Measurements from ENCODE around the gene ATP5F1D. TPM values are rescaled to one million over a fixed set of nuclear protein-coding genes. Genes with fewer than 3 reads are reported as not detected.

ATP5F1D gene
- total RNA-seq, 2 donors from 2014 or later, result 156 to 157 TPM

GRCh38 chr19:1283207-1283916 lies 41.8 kb downstream of the ATP5F1D start:
- 64 to 76% methylated on average over 17 to 26 of the region's 29 CpGs for WGBS, 2 donors
- H3K27ac ChIP-seq, result no peak overlapping the region

GRCh38 chr19:1283917-1284292 lies 42.4 kb downstream of the ATP5F1D start:
- no peak overlapping the region for H3K4me3 ChIP-seq
- H3K27ac ChIP-seq, result no peak overlapping the region
- 39 to 81% methylated on average over 2 to 12 of the region's 12 CpGs for WGBS, 2 donors
- H3K4me1 ChIP-seq, result peaks cover 22% of the 10 kb centered on the region
- no peaks in the 10 kb centered on the region for H3K9me3 ChIP-seq
- H3K36me3 ChIP-seq (replicated peaks in 1 of 2; ENCODE audit: insufficient read depth in 1 of 2, low read depth in 2 of 2), result peaks cover 0 to 3% of the 10 kb centered on the region in 2 donors
- intact Hi-C loops (cut with DNase I), result loop anchor here (10.0 kb wide), 1 partner anchor 231 kb away; the partner anchor contains the start of gene ADAMTSL5
- no peak for ATAC-seq
- TF ChIP-seq POLR2A (IDR thresholded peaks at IDR 0.05) (no peak), CTCF (IDR thresholded peaks at IDR 0.05) (no peak)
- peaks cover 0 to 25% of the 10 kb centered on the region in 2 donors for H3K27me3 ChIP-seq
- no peak for DNase-seq

More at GRCh38 chr19:1283207-1283916, 41.8 kb downstream of the ATP5F1D start:
- intact Hi-C loops (cut with DNase I), result loop anchor here (10.0 kb wide), 1 partner anchor 231 kb away; the partner anchor contains the start of gene ADAMTSL5
- TF ChIP-seq CTCF (IDR thresholded peaks at IDR 0.05) (no peak), POLR2A (IDR thresholded peaks at IDR 0.05) (no peak)
- ATAC-seq (no peak), DNase-seq (no peak)
- H3K4me1 ChIP-seq, result peaks cover 19% of the 10 kb centered on the region
- H3K36me3 ChIP-seq (replicated peaks in 1 of 2; ENCODE audit: insufficient read depth in 1 of 2, low read depth in 2 of 2), result peaks cover 0 to 3% of the 10 kb centered on the region in 2 donors
- no peak overlapping the region for H3K4me3 ChIP-seq
- no peaks in the 10 kb centered on the region for H3K9me3 ChIP-seq
- peaks cover 0 to 25% of the 10 kb centered on the region in 2 donors for H3K27me3 ChIP-seq

GRCh38 chr19:1284293-1284978 lies 42.9 kb downstream of the ATP5F1D start:
- WGBS, 2 donors, result 58 to 62% methylated on average over 12 to 20 of the region's 20 CpGs
- Histone ChIP-seq H3K9me3 (no peaks in the 10 kb centered on the region), H3K27ac (no peak overlapping the region), H3K27me3 (peaks cover 0 to 25% of the 10 kb centered on the region in 2 donors), H3K4me3 (no peak overlapping the region), H3K4me1 (peaks cover 25% of the 10 kb centered on the region), H3K36me3 (replicated peaks in 1 of 2; ENCODE audit: insufficient read depth in 1 of 2, low read depth in 2 of 2) (no peaks in the 10 kb centered on the region)
- no peak for ATAC-seq
- intact Hi-C loops (cut with DNase I), result loop anchor here (10.0 kb wide), 1 partner anchor 230 kb away; the partner anchor contains the start of gene ADAMTSL5
- no peak for DNase-seq
- no peak for TF ChIP-seq CTCF (IDR thresholded peaks at IDR 0.05)

GRCh38 chr19:1284979-1285736 lies 43.6 kb downstream of the ATP5F1D start:
- Histone ChIP-seq H3K27ac (no peak overlapping the region), H3K4me3 (no peak overlapping the region), H3K36me3 (replicated peaks in 1 of 2; ENCODE audit: insufficient read depth in 1 of 2, low read depth in 2 of 2) (no peaks in the 10 kb centered on the region), H3K4me1 (peaks cover 25% of the 10 kb centered on the region), H3K9me3 (no peaks in the 10 kb centered on the region), H3K27me3 (peaks cover 0 to 25% of the 10 kb centered on the region in 2 donors)
- WGBS, 2 donors, result 30 to 45% methylated on average over 6 to 38 of the region's 51 CpGs
- DNase-seq (no peak), ATAC-seq (no peak)
- intact Hi-C loops (cut with DNase I), result loop anchor here (10.0 kb wide), 1 partner anchor 230 kb away; the partner anchor contains the start of gene ADAMTSL5
- TF ChIP-seq CTCF (IDR thresholded peaks at IDR 0.05), result no peak
- TF ChIP-seq POLR2A (IDR thresholded peaks at IDR 0.05), result no peak

All from body of pancreas (tissue), 4 donors.